Measurements from ENCODE around the gene GALNT17.

The GALNT17 gene

GRCh38 chr7:71650653-71651337, 518.9 kb downstream of the GALNT17 start:
- no peak for DNase-seq (ENCODE audit: low spot score)
- in situ Hi-C loops (cut with MboI; ENCODE audit: low sequenced_read_pairs, unreplicated experiment): no loop called here
- no peak for TF ChIP-seq CTCF (IDR thresholded peaks at IDR 0.05; ENCODE audit: borderline replicate concordance, control extremely low read depth, extremely low read depth, insufficient read depth, missing control alignments)

- no peak for DNase-seq (ENCODE audit: low spot score)
- TF ChIP-seq CTCF (IDR thresholded peaks at IDR 0.05; ENCODE audit: borderline replicate concordance, control extremely low read depth, extremely low read depth, insufficient read depth, missing control alignments): no peak
- in situ Hi-C loops (cut with MboI; ENCODE audit: low sequenced_read_pairs, unreplicated experiment): no loop called here
These were observed 520.6 kb downstream of the GALNT17 start for GRCh38 chr7:71652510-71652909.

- in situ Hi-C loops (cut with MboI; ENCODE audit: low sequenced_read_pairs, unreplicated experiment): no loop called here
- no peak for DNase-seq (ENCODE audit: low spot score)
- TF ChIP-seq CTCF (IDR thresholded peaks at IDR 0.05; ENCODE audit: borderline replicate concordance, control extremely low read depth, extremely low read depth, insufficient read depth, missing control alignments): no peak
These were observed 525.4 kb downstream of the GALNT17 start for GRCh38 chr7:71657386-71657785.

GRCh38 chr7:71659622-71660021, 527.7 kb downstream of the GALNT17 start:
- no peak for DNase-seq (ENCODE audit: low spot score)
- no peak for TF ChIP-seq CTCF (IDR thresholded peaks at IDR 0.05; ENCODE audit: borderline replicate concordance, control extremely low read depth, extremely low read depth, insufficient read depth, missing control alignments)
- in situ Hi-C loops (cut with MboI; ENCODE audit: low sequenced_read_pairs, unreplicated experiment): no loop called here

- no peak for DNase-seq (ENCODE audit: low spot score)
- in situ Hi-C loops (cut with MboI; ENCODE audit: low sequenced_read_pairs, unreplicated experiment): no loop called here
- no peak for TF ChIP-seq CTCF (IDR thresholded peaks at IDR 0.05; ENCODE audit: borderline replicate concordance, control extremely low read depth, extremely low read depth, insufficient read depth, missing control alignments)
These were observed 529.8 kb downstream of the GALNT17 start for GRCh38 chr7:71661671-71662224.

- DNase-seq (ENCODE audit: low spot score): no peak
- TF ChIP-seq CTCF (IDR thresholded peaks at IDR 0.05; ENCODE audit: borderline replicate concordance, control extremely low read depth, extremely low read depth, insufficient read depth, missing control alignments): no peak
- in situ Hi-C loops (cut with MboI; ENCODE audit: low sequenced_read_pairs, unreplicated experiment): no loop called here
These were observed 533.8 kb downstream of the GALNT17 start for GRCh38 chr7:71665716-71666115.
